ENCODE results near the gene PSORS1C2.
A peak's percentile ranks its signal among the peaks of the same experiment; 100 is the strongest.

The PSORS1C2 gene

DNA sequence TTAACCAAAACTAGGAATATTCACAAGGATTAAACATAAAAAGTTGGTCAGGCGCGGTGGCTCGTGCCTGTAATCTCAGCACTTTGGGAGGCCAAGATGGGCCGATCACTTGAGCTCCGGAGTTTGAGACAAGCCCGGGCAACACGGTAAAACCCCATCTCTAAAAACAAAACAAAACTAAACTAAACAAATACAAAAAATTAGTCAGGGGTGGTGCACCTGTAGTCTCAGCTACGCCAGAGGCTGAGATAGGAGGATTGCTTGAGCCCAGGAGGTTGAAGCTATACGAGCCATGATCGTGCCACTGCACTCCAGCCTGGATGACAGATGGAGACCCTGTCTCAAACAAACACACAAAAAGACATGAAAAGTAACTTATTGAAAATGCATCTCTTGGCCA lies 3.2 kb downstream of the PSORS1C2 start:
- H3K4me3 Mint-ChIP-seq, result no peak overlapping the region
- H3K27me3 Mint-ChIP-seq, result no peaks in the 10 kb centered on the region
- H3K27ac Mint-ChIP-seq, result no peak overlapping the region
- H3K9me3 Mint-ChIP-seq, result no peaks in the 10 kb centered on the region
- H3K4me1 Mint-ChIP-seq (ENCODE audit: low read depth), result peaks cover 7% of the 10 kb centered on the region
- no peaks in the 10 kb centered on the region for H3K36me3 Mint-ChIP-seq (ENCODE audit: low read depth)
- DNase-seq, result no peak

DNA sequence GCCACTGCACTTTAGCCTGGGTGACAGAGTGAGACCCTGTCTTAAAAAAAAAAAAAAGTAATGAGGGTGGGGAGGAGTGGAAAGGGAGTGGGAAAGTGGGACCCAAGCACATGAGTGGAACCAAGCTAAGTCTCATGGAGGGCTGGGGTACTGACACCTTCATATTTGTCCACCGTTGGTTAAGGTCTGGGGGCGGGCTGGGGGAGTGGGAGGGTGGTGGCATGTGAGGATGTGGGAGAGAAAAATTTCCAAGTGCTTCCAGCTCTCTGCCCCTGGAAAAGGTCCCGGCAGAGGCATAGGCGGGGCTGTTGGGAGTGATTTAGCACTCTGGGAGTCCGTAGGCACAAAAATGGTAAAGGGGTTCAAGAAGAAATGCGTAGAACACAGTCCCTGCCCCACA lies 6.1 kb downstream of the PSORS1C2 start:
- DNase-seq, result no peak
- Mint-ChIP-seq H3K9me3 (no peaks in the 10 kb centered on the region), H3K4me3 (no peak overlapping the region), H3K27me3 (peaks cover 8% of the 10 kb centered on the region), H3K4me1 (ENCODE audit: low read depth) (peaks cover 9% of the 10 kb centered on the region), H3K27ac (no peak overlapping the region), H3K36me3 (ENCODE audit: low read depth) (no peaks in the 10 kb centered on the region)

DNA sequence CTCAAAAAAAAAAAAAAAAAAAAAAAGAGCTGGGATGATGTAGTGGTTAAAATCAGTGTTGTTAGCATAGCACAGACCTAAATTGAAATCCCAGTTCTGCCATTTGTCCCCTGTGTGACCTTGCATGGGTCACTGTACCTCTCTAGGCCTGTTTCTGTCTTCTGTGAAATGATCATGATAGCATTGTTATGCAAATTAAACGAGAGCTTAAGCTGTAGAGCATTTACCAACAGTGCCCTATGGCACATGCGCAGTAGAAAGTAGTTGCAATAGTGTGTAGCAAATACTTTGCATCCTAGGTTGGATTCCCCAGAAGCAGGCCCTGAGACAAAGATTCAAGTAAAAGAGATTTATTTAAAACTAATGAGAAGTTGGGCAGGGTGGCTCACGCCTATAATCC lies 7.3 kb downstream of the PSORS1C2 start:
- no peaks in the 10 kb centered on the region for H3K36me3 Mint-ChIP-seq (ENCODE audit: low read depth)
- peaks cover 8% of the 10 kb centered on the region for H3K27me3 Mint-ChIP-seq
- H3K9me3 Mint-ChIP-seq, result no peaks in the 10 kb centered on the region
- DNase-seq, result no peak
- peaks cover 6% of the 10 kb centered on the region for H3K4me1 Mint-ChIP-seq (ENCODE audit: low read depth)
- H3K4me3 Mint-ChIP-seq, result no peak overlapping the region
- H3K27ac Mint-ChIP-seq, result no peak overlapping the region

DNA sequence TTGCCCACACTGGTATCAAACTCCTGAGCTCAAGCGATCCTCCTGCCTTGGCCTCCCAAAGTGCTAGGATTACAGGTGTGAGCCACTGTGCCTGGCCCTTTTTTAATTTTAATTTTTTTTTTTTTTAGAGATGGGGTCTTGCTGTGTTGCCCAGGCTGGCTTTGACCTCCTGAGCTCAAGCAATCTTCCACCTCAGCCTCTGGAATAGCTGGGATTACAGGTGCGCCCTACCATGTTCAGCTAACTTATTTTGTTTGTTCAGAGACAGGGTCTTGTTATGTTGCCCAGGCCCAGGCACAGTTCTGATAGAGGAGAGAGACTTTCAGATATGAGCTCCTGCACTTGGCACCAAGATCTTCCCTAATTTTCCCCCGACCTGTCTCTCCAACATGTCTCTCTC lies 8.1 kb downstream of the PSORS1C2 start:
- peaks cover 6% of the 10 kb centered on the region for H3K4me1 Mint-ChIP-seq (ENCODE audit: low read depth)
- DNase-seq, result no peak
- H3K27me3 Mint-ChIP-seq, result peaks cover 8% of the 10 kb centered on the region
- H3K9me3 Mint-ChIP-seq, result no peaks in the 10 kb centered on the region
- no peak overlapping the region for H3K4me3 Mint-ChIP-seq
- H3K36me3 Mint-ChIP-seq (ENCODE audit: low read depth), result no peaks in the 10 kb centered on the region
- H3K27ac Mint-ChIP-seq, result no peak overlapping the region

DNA sequence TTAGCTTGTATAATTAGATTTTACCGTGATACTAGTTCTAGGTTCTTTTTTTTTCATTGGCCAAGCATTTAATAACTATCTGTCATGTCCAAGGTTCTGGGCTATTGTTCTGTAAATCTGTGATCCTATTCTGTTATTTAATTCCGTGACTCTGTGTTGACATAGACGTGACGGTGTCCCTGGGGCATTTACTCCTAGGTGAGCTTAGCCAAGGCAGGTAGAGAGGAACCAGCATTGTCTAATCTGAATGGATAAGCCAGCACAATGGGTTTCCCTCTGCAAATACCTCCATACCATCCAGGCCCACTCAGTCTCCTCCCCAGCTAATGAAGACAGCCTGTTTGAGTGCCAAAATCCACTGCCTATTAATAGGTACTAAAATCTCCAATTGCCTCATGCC lies 9.7 kb downstream of the PSORS1C2 start:
- Mint-ChIP-seq H3K4me1 (ENCODE audit: low read depth) (peaks cover 6% of the 10 kb centered on the region), H3K27ac (no peak overlapping the region), H3K36me3 (ENCODE audit: low read depth) (no peaks in the 10 kb centered on the region), H3K9me3 (no peaks in the 10 kb centered on the region), H3K27me3 (peaks cover 8% of the 10 kb centered on the region), H3K4me3 (no peak overlapping the region)
- DNase-seq, result no peak

DNA sequence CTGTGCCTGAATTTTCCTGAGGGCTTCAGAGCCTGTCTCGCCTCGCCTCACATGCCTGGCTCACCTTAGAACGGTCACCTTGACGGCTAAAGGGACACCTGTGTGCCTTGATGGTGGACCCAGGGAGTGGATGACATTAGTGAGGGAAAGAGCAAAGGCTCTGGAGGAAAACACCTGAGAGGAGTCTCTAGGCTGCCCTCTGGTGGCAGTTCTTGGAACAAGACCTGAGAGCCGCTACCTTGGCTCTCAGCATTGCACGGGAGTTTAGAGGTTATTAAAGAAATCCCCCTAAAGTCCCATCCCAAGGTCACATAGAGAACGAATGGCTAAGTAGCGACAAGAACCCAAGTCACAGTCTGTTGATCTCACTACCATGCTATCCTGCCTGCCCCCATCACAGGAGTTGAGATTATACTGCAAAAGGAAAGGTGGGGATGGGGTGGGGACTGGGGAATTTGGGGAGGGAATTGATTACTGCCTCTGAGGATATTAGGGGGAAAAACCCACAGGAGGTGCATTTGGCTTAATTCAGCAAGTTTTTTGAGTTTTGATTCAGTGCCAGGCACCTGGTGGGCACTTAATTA lies 10.7 kb downstream of the PSORS1C2 start:
- H3K36me3 Mint-ChIP-seq (ENCODE audit: low read depth), result no peaks in the 10 kb centered on the region
- H3K27ac Mint-ChIP-seq, result no peak overlapping the region

DNA sequence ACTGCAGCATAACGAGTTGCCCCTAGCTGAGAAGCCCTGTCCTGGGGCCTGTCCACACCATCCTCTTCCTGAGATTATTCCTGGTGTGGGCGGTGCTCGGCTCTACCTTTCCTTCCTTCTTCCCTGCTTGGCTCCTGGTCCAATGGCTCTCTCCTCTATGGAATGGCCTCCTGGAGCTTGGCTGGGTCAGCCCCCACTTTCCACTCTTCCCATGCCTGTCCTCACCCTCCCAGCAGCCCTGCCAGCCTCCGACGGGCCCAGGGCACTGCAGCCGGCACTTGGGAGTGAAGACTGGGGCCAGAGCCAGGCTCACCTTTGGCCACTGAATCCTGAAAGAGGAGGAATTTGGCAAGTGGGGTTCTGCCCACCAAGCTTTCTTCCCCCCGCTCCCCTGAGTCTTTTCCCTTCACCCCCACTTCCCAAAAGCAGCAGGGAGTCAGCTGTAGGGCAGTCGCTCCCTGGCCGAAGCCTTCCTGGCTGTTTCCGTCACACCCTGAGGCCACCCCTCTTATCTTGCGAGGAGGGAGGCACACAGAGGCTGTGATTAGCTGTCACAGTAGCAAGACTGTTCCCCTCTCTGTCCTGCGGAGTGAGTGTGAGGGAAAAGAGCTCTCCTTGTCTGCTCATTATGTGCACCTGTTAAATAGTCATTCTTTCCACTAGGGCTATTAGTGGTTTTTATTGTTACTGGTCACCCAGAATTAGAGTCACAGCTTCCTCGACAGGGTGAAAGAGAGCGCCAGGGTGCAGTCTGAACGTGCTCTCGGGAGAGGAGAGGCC lies 12.3 kb downstream of the PSORS1C2 start:
- H3K36me3 Mint-ChIP-seq (ENCODE audit: low read depth), result no peaks in the 10 kb centered on the region
- peaks cover 6% of the 10 kb centered on the region for H3K4me1 Mint-ChIP-seq (ENCODE audit: low read depth)
- no peak overlapping the region for H3K27ac Mint-ChIP-seq
- no peak overlapping the region for H3K4me3 Mint-ChIP-seq
- no peak for DNase-seq
- H3K9me3 Mint-ChIP-seq, result no peaks in the 10 kb centered on the region
- H3K27me3 Mint-ChIP-seq, result peaks cover 8% of the 10 kb centered on the region

More for the DNA sequence above, 10.7 kb downstream of the PSORS1C2 start:
- Mint-ChIP-seq H3K4me3 (no peak overlapping the region), H3K4me1 (ENCODE audit: low read depth) (peaks cover 6% of the 10 kb centered on the region), H3K9me3 (no peaks in the 10 kb centered on the region), H3K27me3 (peaks cover 8% of the 10 kb centered on the region)
- DNase-seq, result peak; percentile 82

DNA sequence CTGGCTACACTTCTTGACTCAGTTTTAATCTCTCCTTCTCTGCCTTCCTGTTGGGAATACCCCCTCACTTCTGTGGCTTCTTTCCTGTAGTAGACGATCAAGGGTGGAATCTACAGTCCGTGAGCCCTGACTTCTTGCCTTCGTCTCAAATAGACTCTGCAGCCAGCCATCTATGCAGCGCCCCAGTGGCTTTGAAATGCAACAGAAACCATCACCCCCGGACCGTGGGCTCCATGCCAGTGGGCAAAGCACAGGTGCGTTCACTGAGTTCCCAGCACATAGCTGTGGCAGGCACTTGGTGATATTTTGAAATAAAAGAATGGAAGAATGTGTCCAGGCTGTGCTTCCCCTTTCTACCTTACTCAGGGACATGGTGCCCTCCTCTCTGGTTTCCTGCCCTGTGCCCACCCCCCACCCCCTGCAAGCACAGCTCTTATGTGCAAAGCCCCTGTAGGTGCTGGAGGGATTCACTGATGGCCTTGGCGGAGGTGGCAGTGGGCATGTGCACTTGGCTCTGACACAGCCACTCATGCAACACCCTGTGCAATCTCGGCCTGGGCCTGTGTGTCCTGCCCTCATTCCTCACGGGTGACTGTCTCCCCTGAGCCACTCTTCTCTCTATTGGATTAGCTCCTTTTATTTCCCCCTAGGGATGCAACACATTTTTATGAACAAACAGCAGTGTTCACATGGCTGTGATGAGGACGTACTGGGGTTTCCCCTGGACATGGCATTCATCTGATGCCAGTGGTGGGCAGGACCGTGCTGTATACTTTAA lies 13.1 kb downstream of the PSORS1C2 start:
- DNase-seq, result no peak
- Mint-ChIP-seq H3K4me1 (ENCODE audit: low read depth) (peaks cover 6% of the 10 kb centered on the region), H3K27ac (no peak overlapping the region), H3K9me3 (no peaks in the 10 kb centered on the region), H3K4me3 (no peak overlapping the region), H3K27me3 (peaks cover 8% of the 10 kb centered on the region), H3K36me3 (ENCODE audit: low read depth) (no peaks in the 10 kb centered on the region)

DNA sequence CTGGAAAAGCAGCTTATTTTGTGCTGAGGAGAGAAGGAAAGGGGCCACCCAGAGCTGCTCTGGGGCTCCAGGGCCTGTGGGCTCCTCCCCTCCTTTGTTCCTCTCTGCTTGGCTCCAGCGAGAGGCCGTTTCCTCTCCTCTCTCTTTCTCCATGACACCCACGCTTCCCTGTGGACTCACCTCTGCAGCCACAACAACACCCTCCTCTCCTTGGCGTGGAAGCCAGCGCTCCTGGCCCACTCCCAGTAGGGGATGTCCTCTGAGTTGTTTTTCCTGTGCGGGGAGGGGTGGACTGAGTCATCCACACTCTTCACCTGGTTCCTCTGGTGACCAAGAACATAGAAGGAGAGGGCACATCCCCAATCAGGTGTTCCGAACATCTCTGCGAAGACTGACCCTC lies 13.7 kb downstream of the PSORS1C2 start:
- H3K4me3 Mint-ChIP-seq, result no peak overlapping the region
- peaks cover 6% of the 10 kb centered on the region for H3K4me1 Mint-ChIP-seq (ENCODE audit: low read depth)
- no peaks in the 10 kb centered on the region for H3K9me3 Mint-ChIP-seq
- H3K27me3 Mint-ChIP-seq, result peaks cover 8% of the 10 kb centered on the region
- no peaks in the 10 kb centered on the region for H3K36me3 Mint-ChIP-seq (ENCODE audit: low read depth)
- no peak overlapping the region for H3K27ac Mint-ChIP-seq
- no peak for DNase-seq

DNA sequence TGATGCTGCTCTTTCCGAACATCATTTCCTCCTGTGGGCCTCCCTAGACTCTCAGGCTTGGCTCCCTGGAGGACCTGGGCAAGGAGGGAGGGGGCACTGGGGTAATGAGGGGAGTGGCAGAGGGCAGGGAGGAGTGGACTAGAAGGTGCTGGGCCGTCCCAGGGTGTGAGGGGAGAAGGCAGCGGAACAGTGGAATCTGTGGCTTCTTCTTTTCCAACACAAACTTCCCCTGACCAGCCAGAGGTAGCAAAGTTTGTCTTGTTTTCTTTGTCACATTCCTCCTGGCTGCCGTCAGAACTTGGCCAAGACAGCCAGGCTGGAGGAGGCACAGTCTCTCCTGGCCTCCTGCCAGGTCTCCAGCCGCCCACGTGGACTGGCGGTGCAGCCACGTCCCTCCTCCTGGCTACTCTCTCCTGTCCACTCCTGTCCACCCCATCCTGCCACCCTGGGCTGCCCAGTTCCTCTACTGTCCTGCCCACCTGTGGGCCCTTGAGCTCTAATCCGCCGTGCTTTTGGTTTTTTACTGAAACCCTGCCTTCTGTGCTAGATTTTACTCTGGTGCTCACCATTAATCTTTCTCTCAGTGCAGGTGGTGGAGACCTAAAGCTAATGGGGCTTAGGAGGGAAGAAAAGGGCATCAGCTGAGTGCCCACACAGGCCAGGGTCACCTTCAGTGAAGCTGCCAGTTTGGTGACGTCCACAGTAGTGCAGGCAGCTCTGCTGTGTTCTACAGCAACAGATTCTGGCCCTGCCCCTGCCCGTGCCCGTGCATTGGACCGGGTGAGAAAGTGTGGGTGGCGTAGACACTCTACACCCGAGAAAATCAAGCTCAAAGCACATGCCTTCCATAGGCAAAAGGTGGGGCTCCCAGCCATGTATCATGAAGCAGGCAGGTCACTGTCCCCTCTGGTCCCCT lies 15.8 kb downstream of the PSORS1C2 start:
- H3K27ac Mint-ChIP-seq, result no peak overlapping the region
- H3K9me3 Mint-ChIP-seq, result no peaks in the 10 kb centered on the region
- peaks cover 3% of the 10 kb centered on the region for H3K27me3 Mint-ChIP-seq
- H3K4me3 Mint-ChIP-seq, result no peak overlapping the region
- no peak for DNase-seq
- no peaks in the 10 kb centered on the region for H3K36me3 Mint-ChIP-seq (ENCODE audit: low read depth)
- peaks cover 4% of the 10 kb centered on the region for H3K4me1 Mint-ChIP-seq (ENCODE audit: low read depth)

DNA sequence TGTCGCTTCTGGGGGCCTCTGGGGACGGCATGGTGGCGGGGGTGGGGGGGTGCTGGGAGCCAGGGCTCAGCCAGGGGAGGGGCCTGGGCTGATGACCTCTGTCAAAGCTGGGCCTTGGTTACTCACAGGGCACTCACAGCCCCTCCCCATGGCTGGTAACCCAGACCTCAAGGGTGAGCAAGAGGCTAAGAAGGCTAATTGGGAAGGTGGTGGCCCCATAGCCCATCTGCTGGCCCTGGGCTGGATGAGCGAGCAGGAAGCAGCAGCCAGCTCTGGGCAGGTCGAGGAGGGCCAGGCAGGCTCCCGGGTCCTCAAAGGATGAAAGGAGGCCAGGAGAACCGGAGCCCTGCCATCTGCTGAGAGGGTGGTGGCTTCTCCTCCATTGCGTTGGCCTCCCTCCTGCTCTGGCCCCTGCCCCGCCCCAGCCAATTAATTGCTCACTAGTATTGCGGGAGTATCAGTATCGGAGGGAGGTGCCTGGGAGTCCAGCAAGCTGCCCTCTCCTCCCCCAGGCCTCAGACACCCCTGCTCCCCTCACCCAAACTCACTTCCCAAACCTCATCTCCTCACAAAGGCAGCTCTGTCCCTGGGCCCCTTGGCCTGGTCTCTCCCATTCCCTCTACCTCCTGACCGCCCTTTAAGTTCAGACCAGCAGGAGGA lies 17.6 kb downstream of the PSORS1C2 start:
- Mint-ChIP-seq H3K36me3 (ENCODE audit: low read depth) (no peaks in the 10 kb centered on the region), H3K4me3 (no peak overlapping the region), H3K9me3 (no peaks in the 10 kb centered on the region), H3K4me1 (ENCODE audit: low read depth) (no peaks in the 10 kb centered on the region), H3K27me3 (peaks cover 3% of the 10 kb centered on the region), H3K27ac (no peak overlapping the region)
- no peak for DNase-seq

DNA sequence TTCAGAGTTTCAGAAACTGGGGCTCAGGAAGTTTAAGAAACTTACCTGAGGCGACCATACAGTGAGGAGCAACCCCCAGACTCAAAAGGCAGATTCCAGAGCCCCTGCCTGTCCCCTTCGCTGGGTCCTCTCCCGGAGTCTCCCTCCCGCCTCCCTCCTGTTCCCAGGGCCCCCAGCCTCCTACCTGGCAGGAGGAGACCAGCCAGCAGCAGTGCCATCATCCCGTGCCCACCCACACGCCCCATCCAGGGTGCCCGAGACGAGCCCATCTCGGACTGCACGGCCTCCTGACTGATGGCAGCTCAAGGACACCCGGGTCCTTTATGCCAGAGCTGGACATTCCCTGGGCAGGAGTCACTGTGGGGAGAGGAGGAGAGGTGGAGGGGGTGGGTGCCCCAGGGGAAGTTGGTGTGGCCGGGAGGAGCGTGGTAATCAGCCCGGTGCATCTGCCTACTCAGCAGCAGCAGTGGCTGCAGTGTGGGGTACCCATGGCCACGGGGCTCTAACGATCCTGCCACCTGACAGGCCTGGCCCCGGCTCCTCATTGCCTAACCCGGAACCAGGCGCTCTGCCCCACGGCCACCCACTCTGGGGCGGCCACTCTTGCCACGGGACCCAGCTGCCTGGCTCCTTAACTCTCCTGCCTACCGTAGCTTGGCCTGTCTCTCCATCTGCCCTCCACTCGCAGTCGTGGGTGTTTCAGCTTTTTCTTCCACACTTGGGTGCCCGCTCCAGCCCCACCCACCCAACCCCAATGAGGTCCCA lies 18.5 kb downstream of the PSORS1C2 start, which contains the start of gene CDSN:
Gene CDSN (minus strand): TSS at position 296 of the 765 bp plus-strand sequence. CDS start 27 bp downstream, at position 269.
- H3K27ac Mint-ChIP-seq, result no peak within 1 kb of the TSS
- H3K4me1 Mint-ChIP-seq (ENCODE audit: low read depth), result no peaks in the 10 kb centered on the region
- H3K36me3 Mint-ChIP-seq (ENCODE audit: low read depth), result no peaks in the 10 kb centered on the region
- H3K27me3 Mint-ChIP-seq, result peaks cover 3% of the 10 kb centered on the region
- DNase-seq, result no peak
- no peaks in the 10 kb centered on the region for H3K9me3 Mint-ChIP-seq
- no peak within 1 kb of the TSS for H3K4me3 Mint-ChIP-seq

DNA sequence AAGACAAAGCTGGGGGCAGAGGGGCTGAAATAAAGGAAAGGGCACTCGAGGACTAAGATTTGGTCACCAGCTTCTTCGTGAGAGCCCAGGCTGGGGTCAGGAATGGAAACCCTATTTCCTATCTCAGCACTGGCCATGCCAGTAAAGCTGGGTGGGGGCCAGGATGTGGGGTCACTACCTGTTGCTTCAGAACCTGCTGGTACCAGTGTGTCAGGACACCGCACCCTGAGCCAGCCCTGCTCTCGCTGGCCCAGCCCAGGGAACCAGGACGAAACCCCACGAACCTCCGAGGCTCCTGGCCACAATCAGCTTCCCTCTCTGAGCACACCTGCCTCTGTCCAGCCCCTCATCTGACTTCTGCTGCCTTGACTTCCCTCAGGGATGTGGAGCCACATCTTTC lies 20.7 kb downstream of the PSORS1C2 start:
- no peak for DNase-seq
- Mint-ChIP-seq H3K9me3 (no peaks in the 10 kb centered on the region), H3K4me3 (no peak overlapping the region), H3K4me1 (ENCODE audit: low read depth) (peaks cover 2% of the 10 kb centered on the region), H3K36me3 (ENCODE audit: low read depth) (no peaks in the 10 kb centered on the region), H3K27ac (no peak overlapping the region), H3K27me3 (peaks cover 3% of the 10 kb centered on the region)
